Fibroblast of lung (primary cell): ENCODE data around the gene SLC17A3. TPM values are rescaled to one million over a fixed set of nuclear protein-coding genes. Genes with fewer than 3 reads are reported as not detected.

Source experiments
- DNase-seq, 2 donors: peaks; one replicate each; pipeline versions ENCODE4 v3.0.0 to v3.0.0-alpha.2; 2010; ENCODE audit warnings: low read depth in 2 of 2
- H2AFZ ChIP-seq: 2 replicates; pipeline ENCODE4 v1.5.1; 2012; ENCODE audit warnings: low read length, control low read depth, inconsistent platforms
- H3K27ac ChIP-seq: 2 replicates; pipeline ENCODE4 v1.5.1; 2011; ENCODE audit warnings: low read length, control low read depth; ENCODE audit not compliant: insufficient read depth
- H3K27me3 ChIP-seq: 2 replicates; pipeline ENCODE4 v1.5.1; 2011; ENCODE audit warnings: mild to moderate bottlenecking, low read length; ENCODE audit not compliant: control insufficient read depth, insufficient read depth
- H3K36me3 ChIP-seq: 2 replicates; pipeline ENCODE4 v1.5.1; 2011; ENCODE audit warnings: low read length; ENCODE audit not compliant: control insufficient read depth, insufficient read depth
- H3K4me1 ChIP-seq: 2 replicates; pipeline ENCODE4 v1.5.1; 2011; ENCODE audit warnings: low read length; ENCODE audit not compliant: control insufficient read depth, insufficient read depth; ENCODE audit errors: extremely low read depth
- H3K4me2 ChIP-seq: 2 replicates; pipeline ENCODE4 v1.5.1; 2011; ENCODE audit warnings: low read length, control low read depth; ENCODE audit not compliant: insufficient read depth; ENCODE audit errors: extremely low read depth
- H3K4me3 ChIP-seq, 4 experiments: fragments of 200-600 bp in 1 of 4; sonication (generic) in 1 of 4; replicated peaks in 1 of 4; 2 replicates each; pipeline ENCODE4 v1.5.1; 2011 to 2016; ENCODE audit warnings: low read length in 4 of 4, low read depth in 3 of 4, mild to moderate bottlenecking in 3 of 4, control low read depth in 2 of 4, inconsistent platforms in 1 of 4, mixed read lengths in 1 of 4; ENCODE audit not compliant: insufficient read depth in 1 of 4; ENCODE audit errors: control extremely low read depth in 1 of 4
- H3K79me2 ChIP-seq: 2 replicates; pipeline ENCODE4 v1.5.1; 2012; ENCODE audit warnings: mild to moderate bottlenecking, low read length, inconsistent platforms; ENCODE audit not compliant: control insufficient read depth, insufficient read depth
- H3K9ac ChIP-seq: 2 replicates; pipeline ENCODE4 v1.5.1; 2011; ENCODE audit warnings: mild to moderate bottlenecking, low read length, control low read depth; ENCODE audit not compliant: insufficient read depth
- H3K9me3 ChIP-seq: 2 replicates; pipeline ENCODE4 v1.5.1; 2012; ENCODE audit warnings: low read depth, low read length; ENCODE audit not compliant: control insufficient read depth, insufficient read depth
- H4K20me1 ChIP-seq: 2 replicates; pipeline ENCODE4 v1.5.1; 2011; ENCODE audit warnings: low read length; ENCODE audit not compliant: control insufficient read depth, insufficient read depth; ENCODE audit errors: extremely low read depth
- CTCF ChIP-seq, 2 donors: IDR thresholded peaks in 1 of 2; conservative IDR thresholded peaks in 1 of 2; 1 replicate in 1 of 2; 2 replicates in 1 of 2; pipeline ENCODE4 v1.5.1; 2011 to 2012; ENCODE audit warnings: low read length in 2 of 2, control low read depth in 1 of 2, inconsistent platforms in 1 of 2, low read depth in 1 of 2, mild to moderate bottlenecking in 1 of 2
- EZH2 ChIP-seq: IDR thresholded peaks from 2 replicates; pipeline ENCODE4 v1.5.1; 2012; ENCODE audit warnings: low read length, control low read depth, mild to moderate bottlenecking; ENCODE audit errors: missing control alignments
- polyA plus RNA-seq, 2 donors: library from polyadenylated mRNA; depleted of rRNA in 1 of 2; stranded (reverse) in 1 of 2; unstranded in 1 of 2; fragments of >200 nt; gene quantifications; 2 replicates each; pipeline ENCODE4 v1.2.1, GENCODE V29; 2011 to 2012; ENCODE audit warnings: missing spikeins in 1 of 2
- total RNA-seq: library from RNA; depleted of rRNA; stranded (reverse); fragments of >200 nt; gene quantifications from 2 replicates; pipeline ENCODE4 v1.2.1, GENCODE V29; 2014

The SLC17A3 gene
- total and polyA plus RNA-seq, 2 donors (not counting 1 experiment from before 2014, with no cell fraction given), result 0.06 TPM; not detected in 1

DNA sequence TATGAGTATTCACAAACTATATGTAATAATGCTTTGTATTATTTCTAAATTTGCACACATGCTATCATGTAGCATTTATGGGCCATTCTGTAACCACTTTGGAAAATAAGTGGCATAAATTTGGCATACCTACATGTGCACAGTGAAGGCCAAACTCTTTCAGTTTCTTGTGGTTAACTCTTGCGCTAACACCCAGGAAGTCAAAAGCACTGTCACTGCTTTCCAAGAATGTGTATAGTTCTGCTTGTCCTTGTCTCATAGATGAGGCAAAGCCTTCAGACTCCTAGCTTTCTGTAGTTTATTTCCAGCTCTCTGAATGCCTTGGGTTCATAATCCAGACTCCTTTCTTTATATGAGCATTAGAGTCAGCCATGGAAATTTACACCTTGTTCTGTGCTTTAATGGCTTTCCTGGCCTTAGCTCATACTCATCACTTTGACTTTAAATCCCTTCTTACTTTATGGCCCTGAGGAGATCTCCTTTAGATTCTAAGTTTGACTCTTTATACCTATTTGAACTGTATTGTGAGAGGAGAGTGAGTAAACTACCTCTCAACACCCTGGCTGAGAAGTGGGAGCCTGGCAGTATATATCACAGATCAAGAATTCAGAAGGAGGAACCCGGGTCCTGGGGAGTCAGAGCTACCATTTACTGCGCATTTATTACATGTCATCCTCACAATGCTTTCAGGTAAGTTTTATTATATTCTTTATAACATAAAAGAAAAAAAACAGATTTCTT lies 949 bp upstream of the SLC17A3 start:
- TF ChIP-seq EZH2, result no peak
- no peak for TF ChIP-seq CTCF (conservative IDR thresholded peaks at IDR 0.05 in 1 of 2, IDR thresholded peaks at IDR 0.05 in 1 of 2; ENCODE audit: low read depth in 1 of 2, low read length in 2 of 2)
- Histone ChIP-seq H3K27ac (no peak overlapping the region), H3K27me3 (peaks cover 4% of the 10 kb centered on the region), H3K4me1 (no peaks in the 10 kb centered on the region), H3K36me3 (no peaks in the 10 kb centered on the region), H2AFZ (no peak overlapping the region), H3K79me2 (no peaks in the 10 kb centered on the region), H3K9ac (no peak overlapping the region), H3K4me3 (no peak overlapping the region), H3K4me2 (no peak overlapping the region), H3K9me3 (no peaks in the 10 kb centered on the region), H4K20me1 (no peaks in the 10 kb centered on the region)
- no peak for DNase-seq

- Histone ChIP-seq H3K4me1 (no peaks in the 10 kb centered on the region), H2AFZ (no peak overlapping the region), H3K27me3 (peaks cover 4% of the 10 kb centered on the region), H3K79me2 (no peaks in the 10 kb centered on the region), H3K4me3 (no peak overlapping the region), H3K27ac (no peak overlapping the region), H3K9me3 (no peaks in the 10 kb centered on the region), H3K36me3 (no peaks in the 10 kb centered on the region), H3K9ac (no peak overlapping the region), H4K20me1 (no peaks in the 10 kb centered on the region), H3K4me2 (no peak overlapping the region)
- no peak for DNase-seq
- TF ChIP-seq EZH2 (no peak), CTCF (conservative IDR thresholded peaks at IDR 0.05 in 1 of 2, IDR thresholded peaks at IDR 0.05 in 1 of 2; ENCODE audit: low read depth in 1 of 2, low read length in 2 of 2) (no peak)
Observed at GRCh38 chr6:25872814-25873213, 1.2 kb downstream of the SLC17A3 start.

DNA sequence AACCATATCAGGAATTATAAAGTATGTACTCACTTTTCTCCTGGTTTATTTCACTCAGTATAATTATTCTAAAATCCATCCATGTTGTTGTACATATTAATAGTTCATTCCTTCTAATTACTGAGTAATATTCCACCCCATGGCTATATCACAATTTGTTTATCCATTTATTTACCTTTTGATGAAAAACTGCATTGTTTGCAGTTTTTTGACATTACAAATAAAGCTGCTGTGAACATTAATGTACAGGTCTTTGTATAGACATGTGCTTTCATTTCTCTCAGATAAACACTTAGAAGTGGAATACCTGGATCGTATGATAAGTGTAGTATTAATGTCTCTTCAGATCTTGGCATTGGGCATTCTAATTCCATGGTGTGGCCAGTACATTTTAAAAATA lies 4.2 kb downstream of the SLC17A3 start:
- Histone ChIP-seq H3K4me2 (no peak overlapping the region), H3K4me1 (no peaks in the 10 kb centered on the region), H3K4me3 (no peak overlapping the region), H2AFZ (no peak overlapping the region), H3K9ac (no peak overlapping the region), H3K79me2 (no peaks in the 10 kb centered on the region), H3K36me3 (no peaks in the 10 kb centered on the region), H3K27ac (no peak overlapping the region), H4K20me1 (no peaks in the 10 kb centered on the region), H3K9me3 (no peaks in the 10 kb centered on the region), H3K27me3 (no peaks in the 10 kb centered on the region)
- DNase-seq, result no peak
- TF ChIP-seq EZH2, result no peak
- no peak for TF ChIP-seq CTCF (conservative IDR thresholded peaks at IDR 0.05 in 1 of 2, IDR thresholded peaks at IDR 0.05 in 1 of 2; ENCODE audit: low read depth in 1 of 2, low read length in 2 of 2)
